ENCODE results near the gene ZIC5. TPM values are rescaled to one million over a fixed set of nuclear protein-coding genes. Genes with fewer than 3 reads are reported as not detected.

ZIC5 gene
- total RNA-seq, 2 experiments from 2014 or later = not detected

DNA sequence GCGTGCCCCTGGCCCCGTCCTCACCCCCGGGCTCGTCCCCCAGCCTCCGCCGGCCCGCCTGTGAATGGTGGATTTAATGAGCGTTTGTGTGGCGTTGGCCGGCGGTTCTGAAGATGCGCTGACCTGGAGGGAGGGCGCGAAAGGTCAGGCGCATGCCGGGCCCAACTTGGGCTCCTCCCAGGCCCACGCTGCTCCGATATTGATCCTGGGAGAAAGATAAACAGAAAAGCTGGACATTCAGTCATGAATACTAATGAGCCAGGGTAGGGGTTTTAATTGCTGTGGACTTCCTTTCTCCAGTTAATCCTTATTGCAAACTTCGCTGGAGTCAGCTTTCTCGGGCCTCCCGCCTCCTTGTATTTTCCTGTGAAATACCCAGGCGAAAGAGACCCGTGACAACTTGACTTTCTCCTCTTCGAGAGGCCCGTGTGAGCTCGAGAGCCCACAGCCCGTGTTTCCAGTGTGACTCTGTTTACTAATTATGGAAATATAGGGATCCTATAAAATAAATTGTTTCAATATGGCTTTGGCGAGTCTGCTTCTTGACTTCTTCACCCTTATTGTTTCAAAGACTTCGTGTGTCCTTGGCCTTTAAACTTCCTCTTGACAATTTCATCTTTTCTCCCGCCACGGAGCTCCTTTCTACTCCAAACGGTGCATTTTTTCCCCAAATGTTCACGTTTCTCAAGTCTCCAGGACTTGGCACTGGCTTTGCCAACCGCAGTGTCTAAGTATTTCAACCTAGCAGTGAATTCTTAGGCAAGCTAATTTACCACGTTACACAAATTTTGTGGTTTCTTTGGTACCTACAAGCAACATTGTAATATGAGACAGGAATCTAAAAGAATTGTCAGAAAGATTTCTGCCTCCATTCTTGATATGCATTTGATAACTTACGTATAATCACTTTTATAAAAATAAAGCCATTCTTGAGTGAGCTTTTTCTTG is 20.5 kb upstream of the ZIC5 start:
- H3K4me1 Mint-ChIP-seq = peaks cover 34% of the 10 kb centered on the region
- no peak for DNase-seq
- peaks cover 10% of the 10 kb centered on the region for H3K36me3 Mint-ChIP-seq (ENCODE audit: low read depth)
- no peak overlapping the region for H3K4me3 Mint-ChIP-seq
- peaks cover 2% of the 10 kb centered on the region for H3K9me3 Mint-ChIP-seq
- CTCF ChIA-PET = interaction anchor here (0.8 to 1.5 kb wide), 4 partner anchors 14 to 1136 kb away, joined by 3 to 5 read pairs (median 4); no protein-coding TSS in a partner anchor
- no peak overlapping the region for H3K27ac Mint-ChIP-seq
- H3K27me3 Mint-ChIP-seq = peaks cover 95% of the 10 kb centered on the region
- POLR2A ChIA-PET = interaction anchor here (1.9 kb wide), 1 partner anchor 334 kb away, joined by 4 read pairs; no protein-coding TSS in a partner anchor

GRCh38 chr13:99991013-99991827 is 19.7 kb upstream of the ZIC5 start:
- Mint-ChIP-seq H3K9me3 (peaks cover 2% of the 10 kb centered on the region), H3K4me1 (peaks cover 35% of the 10 kb centered on the region), H3K36me3 (ENCODE audit: low read depth) (peaks cover 11% of the 10 kb centered on the region), H3K4me3 (no peak overlapping the region), H3K27ac (no peak overlapping the region), H3K27me3 (peaks cover 95% of the 10 kb centered on the region)
- CTCF ChIA-PET = no interaction called here
- DNase-seq = no peak
- POLR2A ChIA-PET = interaction anchor here (1.9 kb wide), 1 partner anchor 333 kb away, joined by 4 read pairs; no protein-coding TSS in a partner anchor

DNA sequence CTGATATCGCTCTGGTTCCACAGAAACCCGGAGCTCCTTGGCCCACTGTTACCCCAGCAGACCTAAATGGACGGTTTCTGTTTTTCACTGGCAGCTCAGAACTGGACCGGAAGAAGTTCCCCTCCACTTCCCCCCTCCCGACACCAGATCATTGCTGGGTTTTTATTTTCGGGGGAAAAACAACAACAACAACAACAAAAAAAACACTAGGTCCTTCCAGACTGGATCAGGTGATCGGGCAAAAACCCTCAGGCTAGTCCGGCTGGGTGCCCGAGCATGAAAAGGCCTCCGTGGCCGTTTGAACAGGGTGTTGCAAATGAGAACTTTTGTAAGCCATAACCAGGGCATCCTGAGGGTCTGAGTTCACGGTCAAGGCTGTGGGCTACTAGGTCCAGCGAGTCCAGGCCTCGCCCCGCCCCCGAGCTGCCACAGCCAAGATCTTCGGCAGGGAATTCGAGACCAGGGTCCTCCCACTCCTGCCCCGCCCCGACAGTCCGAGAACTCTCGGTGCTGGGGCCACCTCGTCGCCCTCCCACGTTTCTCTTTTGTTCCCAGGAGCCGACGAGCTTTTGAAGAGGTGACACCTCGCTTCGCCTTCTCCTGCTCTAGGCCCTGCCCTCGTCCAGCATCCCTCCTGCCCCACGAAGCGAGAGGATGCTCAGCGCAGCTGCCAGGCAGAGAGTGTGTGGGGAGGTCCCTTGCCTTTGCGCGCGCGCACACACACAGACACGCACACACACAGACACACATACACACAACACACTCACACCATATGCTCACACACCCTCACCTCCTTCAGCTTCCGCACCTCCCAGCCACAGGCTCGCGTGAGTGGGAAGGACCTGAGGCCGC is 18.8 kb upstream of the ZIC5 start:
- H3K9me3 Mint-ChIP-seq = peaks cover 2% of the 10 kb centered on the region
- no peak for DNase-seq
- peak overlapping the region; percentile 26 for H3K27ac Mint-ChIP-seq
- POLR2A ChIA-PET = interaction anchor here (1.4 kb wide), 1 partner anchor 30 kb away, joined by 3 read pairs; no protein-coding TSS in a partner anchor
- H3K27me3 Mint-ChIP-seq = peaks cover 93% of the 10 kb centered on the region
- peaks cover 33% of the 10 kb centered on the region for H3K4me1 Mint-ChIP-seq
- peak overlapping the region; percentile 28 for H3K4me3 Mint-ChIP-seq
- peaks cover 15% of the 10 kb centered on the region for H3K36me3 Mint-ChIP-seq (ENCODE audit: low read depth)
- CTCF ChIA-PET = interaction anchor here (1.5 kb wide), 1 partner anchor 244 kb away, joined by 3 read pairs; no protein-coding TSS in a partner anchor

- Mint-ChIP-seq H3K4me3 (peak overlapping the region; percentile 28), H3K27me3 (peaks cover 88% of the 10 kb centered on the region), H3K36me3 (ENCODE audit: low read depth) (peaks cover 16% of the 10 kb centered on the region), H3K9me3 (peaks cover 2% of the 10 kb centered on the region), H3K4me1 (peaks cover 34% of the 10 kb centered on the region), H3K27ac (peak overlapping the region; percentile 25)
- ChIA-PET POLR2A (interaction anchor here (1.4 kb wide), 1 partner anchor 29 kb away, joined by 3 read pairs; no protein-coding TSS in a partner anchor), CTCF (interaction anchor here (0.8 to 1.5 kb wide), 2 partner anchors 245 to 246 kb away, joined by 3 to 4 read pairs; no protein-coding TSS in a partner anchor)
- DNase-seq = no peak
Measured at GRCh38 chr13:99989276-99990125, 17.9 kb upstream of the ZIC5 start.

GRCh38 chr13:99988529-99989275 is 17.1 kb upstream of the ZIC5 start:
- DNase-seq = no peak
- ChIA-PET POLR2A (interaction anchor here (1.4 kb wide), 1 partner anchor 28 kb away, joined by 3 read pairs; no protein-coding TSS in a partner anchor), CTCF (interaction anchor here (0.8 to 1.5 kb wide), 2 partner anchors 245 to 247 kb away, joined by 3 to 4 read pairs; no protein-coding TSS in a partner anchor)
- peaks cover 24% of the 10 kb centered on the region for H3K36me3 Mint-ChIP-seq (ENCODE audit: low read depth)
- H3K9me3 Mint-ChIP-seq = peaks cover 2% of the 10 kb centered on the region
- H3K4me1 Mint-ChIP-seq = peaks cover 37% of the 10 kb centered on the region
- peak overlapping the region; percentile 49 for H3K27ac Mint-ChIP-seq
- no peak overlapping the region for H3K4me3 Mint-ChIP-seq
- H3K27me3 Mint-ChIP-seq = peaks cover 89% of the 10 kb centered on the region

DNA sequence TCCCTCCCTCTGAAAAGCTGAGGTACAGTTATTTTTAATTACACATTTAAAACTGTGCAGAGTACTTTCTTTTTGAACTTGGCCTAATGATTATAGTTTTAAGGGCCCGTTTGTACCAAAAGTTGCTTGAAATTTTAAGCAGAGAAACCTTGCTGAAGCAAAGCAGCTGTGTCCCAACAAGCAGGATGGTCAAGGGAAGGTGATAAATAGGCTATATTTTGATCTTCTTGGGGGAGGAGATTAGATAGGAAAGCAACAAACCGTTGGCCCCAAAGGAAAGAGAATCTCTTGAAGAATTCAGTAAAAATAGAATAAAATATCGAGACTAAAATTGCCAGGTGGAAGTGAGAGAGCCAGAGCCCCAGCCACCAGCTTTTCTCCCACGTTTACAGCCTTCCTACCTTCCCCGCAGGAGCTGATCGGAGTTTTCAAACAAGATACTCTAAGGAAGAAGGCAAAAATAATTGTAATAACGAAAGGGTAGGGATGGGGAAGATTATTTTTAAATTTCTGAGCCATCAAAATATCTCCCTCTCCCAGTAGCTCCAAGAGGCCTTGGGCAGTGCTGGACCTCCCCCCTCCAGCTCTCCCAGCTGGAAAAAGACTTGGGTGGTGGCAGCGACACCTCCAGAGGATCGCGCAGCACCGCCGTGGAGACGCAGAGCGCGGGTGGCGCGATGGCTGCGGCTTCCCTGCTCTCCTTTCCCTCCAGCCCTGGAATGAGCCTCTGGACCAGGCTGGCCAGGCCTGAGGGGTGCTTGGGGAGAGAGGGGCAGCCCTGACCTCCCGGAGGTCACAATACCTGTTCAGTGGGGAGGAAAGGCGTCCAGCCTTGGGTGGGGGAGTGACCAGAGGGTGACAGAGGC is 15.8 kb upstream of the ZIC5 start:
- Mint-ChIP-seq H3K9me3 (peaks cover 2% of the 10 kb centered on the region), H3K4me1 (peaks cover 39% of the 10 kb centered on the region), H3K27me3 (peaks cover 89% of the 10 kb centered on the region), H3K36me3 (ENCODE audit: low read depth) (peaks cover 29% of the 10 kb centered on the region), H3K4me3 (no peak overlapping the region), H3K27ac (no peak overlapping the region)
- DNase-seq = no peak
- ChIA-PET CTCF (interaction anchor here (0.7 to 1.3 kb wide), 2 partner anchors 248 to 330 kb away, joined by 3 read pairs; no protein-coding TSS in a partner anchor), POLR2A (interaction anchor here (1.1 kb wide), 1 partner anchor 9 kb away, joined by 4 read pairs; no protein-coding TSS in a partner anchor)

DNA sequence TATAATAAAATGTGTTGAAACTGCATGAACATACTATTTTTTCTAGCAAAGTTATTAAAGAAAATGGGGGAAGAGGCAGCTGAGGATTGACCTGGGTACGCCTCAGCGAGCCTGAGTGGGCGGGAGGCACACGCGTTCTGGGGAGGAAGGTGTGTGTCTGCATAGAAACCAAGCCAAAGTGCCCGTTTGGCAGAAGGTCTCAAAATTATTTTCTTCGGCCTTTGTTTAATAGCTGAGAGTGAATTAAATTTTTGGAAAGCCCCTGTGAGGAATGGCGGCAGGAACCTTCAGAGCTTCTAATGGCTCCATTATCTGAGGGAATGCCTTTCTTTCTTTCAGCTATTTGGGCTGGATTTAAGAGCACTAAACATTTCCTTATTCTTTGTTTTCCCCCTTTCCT is 15.2 kb upstream of the ZIC5 start:
- ChIA-PET CTCF (interaction anchor here (0.7 to 1.3 kb wide), 2 partner anchors 248 to 329 kb away, joined by 3 read pairs; no protein-coding TSS in a partner anchor), POLR2A (interaction anchor here (0.5 to 1.1 kb wide), 2 partner anchors 9 to 506 kb away, joined by 3 to 4 read pairs; no protein-coding TSS in a partner anchor)
- peaks cover 27% of the 10 kb centered on the region for H3K36me3 Mint-ChIP-seq (ENCODE audit: low read depth)
- H3K4me1 Mint-ChIP-seq = peaks cover 37% of the 10 kb centered on the region
- peaks cover 2% of the 10 kb centered on the region for H3K9me3 Mint-ChIP-seq
- H3K27ac Mint-ChIP-seq = no peak overlapping the region
- peaks cover 83% of the 10 kb centered on the region for H3K27me3 Mint-ChIP-seq
- no peak for DNase-seq
- no peak overlapping the region for H3K4me3 Mint-ChIP-seq

- Mint-ChIP-seq H3K4me3 (peak overlapping the region; percentile 21), H3K36me3 (ENCODE audit: low read depth) (peaks cover 27% of the 10 kb centered on the region), H3K27me3 (peaks cover 77% of the 10 kb centered on the region), H3K27ac (peak overlapping the region; percentile 29), H3K4me1 (peaks cover 37% of the 10 kb centered on the region), H3K9me3 (peaks cover 2% of the 10 kb centered on the region)
- CTCF ChIA-PET = interaction anchor here (1.3 kb wide), 1 partner anchor 328 kb away, joined by 3 read pairs; no protein-coding TSS in a partner anchor
- POLR2A ChIA-PET = interaction anchor here (0.5 to 1.1 kb wide), 2 partner anchors 10 to 505 kb away, joined by 3 to 4 read pairs; no protein-coding TSS in a partner anchor
- DNase-seq = no peak
Measured at GRCh38 chr13:99985886-99986527, 14.4 kb upstream of the ZIC5 start.

DNA sequence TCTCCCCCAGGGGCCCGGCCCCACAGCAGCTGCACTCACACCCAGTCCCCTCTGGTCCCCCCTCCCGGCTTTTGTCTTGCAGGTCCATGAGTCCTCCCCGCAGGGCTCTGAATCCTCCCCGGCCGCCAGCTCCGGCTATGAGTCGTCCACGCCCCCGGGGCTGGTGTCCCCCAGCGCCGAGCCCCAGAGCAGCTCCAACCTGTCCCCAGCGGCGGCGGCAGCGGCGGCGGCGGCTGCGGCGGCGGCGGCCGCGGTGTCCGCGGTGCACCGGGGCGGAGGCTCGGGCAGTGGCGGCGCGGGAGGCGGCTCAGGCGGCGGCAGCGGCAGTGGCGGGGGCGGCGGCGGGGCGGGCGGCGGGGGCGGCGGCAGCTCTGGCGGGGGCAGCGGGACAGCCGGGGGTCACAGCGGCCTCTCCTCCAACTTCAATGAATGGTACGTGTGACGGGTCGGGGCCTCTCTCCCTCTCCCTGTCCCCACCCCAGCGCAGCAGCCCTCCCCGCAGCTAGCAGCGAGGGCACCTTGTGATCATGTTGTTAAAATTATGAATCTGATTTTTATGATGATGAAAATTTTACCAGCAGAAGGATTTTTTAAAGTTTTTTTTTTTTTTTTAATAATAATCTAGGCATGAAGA is 13.8 kb upstream of the ZIC5 start:
- no peak for DNase-seq
- Mint-ChIP-seq H3K4me1 (peaks cover 34% of the 10 kb centered on the region), H3K27me3 (peaks cover 72% of the 10 kb centered on the region), H3K36me3 (ENCODE audit: low read depth) (peaks cover 27% of the 10 kb centered on the region), H3K9me3 (peaks cover 2% of the 10 kb centered on the region), H3K4me3 (no peak overlapping the region), H3K27ac (no peak overlapping the region)
- POLR2A ChIA-PET = interaction anchor here (0.7 to 1.2 kb wide), 2 partner anchors 10 to 11 kb away, joined by 3 read pairs; no protein-coding TSS in a partner anchor
- CTCF ChIA-PET = no interaction called here
